ENCODE measurements around the gene CDC42EP2.

The CDC42EP2 gene

GRCh38 chr11:65279279-65279678, 35.4 kb upstream of the CDC42EP2 start:
- no peak for TF ChIP-seq CTCF (IDR thresholded peaks at IDR 0.05; ENCODE audit: control insufficient read depth, insufficient read depth, low read depth, low read length, missing control alignments)
- DNase-seq (ENCODE audit: low read depth) = no peak
- H3K4me3 ChIP-seq (ENCODE audit: control insufficient read depth, low read depth, low read length) = no peak overlapping the region

GRCh38 chr11:65279741-65280440, 34.8 kb upstream of the CDC42EP2 start:
- TF ChIP-seq CTCF (IDR thresholded peaks at IDR 0.05; ENCODE audit: control insufficient read depth, insufficient read depth, low read depth, low read length, missing control alignments) = no peak

GRCh38 chr11:65280646-65281045, 34.0 kb upstream of the CDC42EP2 start:
- DNase-seq (ENCODE audit: low read depth) = no peak
- no peak overlapping the region for H3K4me3 ChIP-seq (ENCODE audit: control insufficient read depth, low read depth, low read length)
- no peak for TF ChIP-seq CTCF (IDR thresholded peaks at IDR 0.05; ENCODE audit: control insufficient read depth, insufficient read depth, low read depth, low read length, missing control alignments)

More at GRCh38 chr11:65279741-65280440, 34.8 kb upstream of the CDC42EP2 start:
- DNase-seq (ENCODE audit: low read depth) = peak; percentile 86
- H3K4me3 ChIP-seq (ENCODE audit: control insufficient read depth, low read depth, low read length) = no peak overlapping the region

DNA sequence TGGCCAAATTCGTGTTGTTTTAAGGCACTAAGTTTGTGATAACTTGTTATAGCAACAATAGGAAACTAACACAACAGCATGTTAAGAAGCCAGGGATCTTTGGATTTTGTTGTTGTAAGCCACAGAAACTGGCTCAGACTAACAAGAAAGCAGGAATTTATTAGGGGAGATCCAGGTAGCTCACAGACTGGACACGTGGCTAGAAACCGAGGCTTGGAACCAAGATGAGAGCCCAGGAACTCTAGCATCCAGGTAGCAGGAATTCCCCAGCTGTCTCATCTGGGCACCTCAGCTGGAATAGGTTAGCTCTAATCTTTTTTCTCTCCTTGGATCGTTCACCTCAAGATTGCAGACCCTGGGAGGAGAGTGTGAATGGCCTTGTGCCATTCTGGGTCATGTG, 28.0 kb upstream of the CDC42EP2 start:
- TF ChIP-seq CTCF (IDR thresholded peaks at IDR 0.05; ENCODE audit: control insufficient read depth, insufficient read depth, low read depth, low read length, missing control alignments) = no peak
- DNase-seq (ENCODE audit: low read depth) = no peak
- no peak overlapping the region for H3K4me3 ChIP-seq (ENCODE audit: control insufficient read depth, low read depth, low read length)

- TF ChIP-seq CTCF (IDR thresholded peaks at IDR 0.05; ENCODE audit: control insufficient read depth, insufficient read depth, low read depth, low read length, missing control alignments) = no peak
- DNase-seq (ENCODE audit: low read depth) = no peak
- H3K4me3 ChIP-seq (ENCODE audit: control insufficient read depth, low read depth, low read length) = no peak overlapping the region
These were observed 27.1 kb upstream of the CDC42EP2 start for GRCh38 chr11:65287601-65288000.

DNA sequence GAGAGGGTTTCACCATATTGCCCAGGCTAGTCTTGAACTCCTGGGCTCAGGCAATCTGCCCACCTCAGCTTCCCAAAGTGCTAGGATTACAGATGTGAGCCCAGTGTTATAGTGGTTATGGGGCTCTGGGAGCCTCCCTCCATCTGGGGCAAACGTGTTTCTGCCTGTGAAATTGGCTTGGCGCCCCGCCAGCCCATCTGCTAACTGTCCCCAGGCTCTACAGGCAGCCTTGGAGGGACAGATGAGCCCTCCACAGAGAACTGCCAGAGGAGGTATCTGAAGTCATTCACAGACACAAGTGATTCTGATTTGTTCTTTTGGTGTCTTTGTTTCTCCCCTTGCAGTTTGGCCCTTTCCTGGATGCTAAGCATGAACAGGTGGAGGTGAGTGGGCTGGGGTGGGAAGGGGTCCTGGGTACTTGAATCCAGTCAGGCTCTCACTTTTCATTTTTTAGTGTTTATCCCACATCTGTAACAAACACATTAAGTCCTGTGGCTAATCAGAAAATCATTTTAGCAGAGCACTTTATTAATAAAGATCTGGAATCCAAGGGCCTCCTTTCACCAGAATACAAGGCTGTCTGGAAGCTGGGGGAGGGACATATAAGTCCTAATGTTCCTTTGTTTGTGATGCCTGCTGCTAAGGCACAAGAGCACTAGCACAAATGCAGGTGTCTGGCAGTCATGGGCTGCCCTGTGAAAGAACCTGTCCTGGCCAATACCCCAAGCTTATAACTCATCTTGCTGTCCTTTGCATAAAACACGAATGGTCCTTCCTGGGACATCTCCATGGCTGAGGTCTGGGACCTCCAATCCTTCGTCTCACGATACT, 25.7 kb upstream of the CDC42EP2 start:
- H3K4me3 ChIP-seq (ENCODE audit: control insufficient read depth, low read depth, low read length) = no peak overlapping the region
- no peak for DNase-seq (ENCODE audit: low read depth)
- TF ChIP-seq CTCF (IDR thresholded peaks at IDR 0.05; ENCODE audit: control insufficient read depth, insufficient read depth, low read depth, low read length, missing control alignments) = no peak

Measured in AG09309 (cell line).